ENCODE measurements around the gene BTLA.

BTLA gene

GRCh38 chr3:112481302-112481721 lies 18.0 kb downstream of the BTLA start:
- Histone ChIP-seq H4K20me1 (ENCODE audit: insufficient read depth, low read length) (no peaks in the 10 kb centered on the region), H3K79me2 (ENCODE audit: low read length) (no peaks in the 10 kb centered on the region), H3K4me1 (ENCODE audit: low read length) (peaks cover 26% of the 10 kb centered on the region), H3K9me3 (replicated peaks; ENCODE audit: insufficient read depth, low read length) (no peaks in the 10 kb centered on the region), H3K9ac (ENCODE audit: low read length) (no peak overlapping the region), H2AFZ (ENCODE audit: low read length) (no peak overlapping the region), H3K4me3 (ENCODE audit: low read length) (no peak overlapping the region), H3K27ac (ENCODE audit: low read length) (no peak overlapping the region), H3K9me2 (replicated peaks; ENCODE audit: insufficient read depth, low read length) (no peaks in the 10 kb centered on the region), H3K36me3 (replicated peaks; ENCODE audit: insufficient read depth, low read length) (no peaks in the 10 kb centered on the region), H3K27me3 (replicated peaks; ENCODE audit: insufficient read depth, low read length) (no peaks in the 10 kb centered on the region), H3K4me2 (ENCODE audit: low read depth, low read length) (no peak overlapping the region), H3F3A (ENCODE audit: insufficient read depth, low read length) (peaks cover 12% of the 10 kb centered on the region)
- no peak for DNase-seq
- no peak for TF ChIP-seq EZH2phosphoT487 (IDR thresholded peaks at IDR 0.05; ENCODE audit: low read length)
- no peak for TF ChIP-seq EZH2 (optimal IDR thresholded peaks at IDR 0.05; ENCODE audit: low read depth, low read length)
- TF ChIP-seq CTCF (IDR thresholded peaks at IDR 0.05; ENCODE audit: low read length), result no peak

- H3K9me2 ChIP-seq (replicated peaks; ENCODE audit: insufficient read depth, low read length), result no peaks in the 10 kb centered on the region
- no peaks in the 10 kb centered on the region for H3K79me2 ChIP-seq (ENCODE audit: low read length)
- no peaks in the 10 kb centered on the region for H4K20me1 ChIP-seq (ENCODE audit: insufficient read depth, low read length)
- H3K9me3 ChIP-seq (replicated peaks; ENCODE audit: insufficient read depth, low read length), result no peaks in the 10 kb centered on the region
- H3K9ac ChIP-seq (ENCODE audit: low read length), result no peak overlapping the region
- no peak overlapping the region for H3K27ac ChIP-seq (ENCODE audit: low read length)
- H3K4me3 ChIP-seq (ENCODE audit: low read length), result no peak overlapping the region
- H3F3A ChIP-seq (ENCODE audit: insufficient read depth, low read length), result peaks cover 10% of the 10 kb centered on the region
- no peak overlapping the region for H2AFZ ChIP-seq (ENCODE audit: low read length)
- DNase-seq, result no peak
- no peak for TF ChIP-seq CTCF (IDR thresholded peaks at IDR 0.05; ENCODE audit: low read length)
- TF ChIP-seq EZH2 (optimal IDR thresholded peaks at IDR 0.05; ENCODE audit: low read depth, low read length), result no peak
- no peak for TF ChIP-seq EZH2phosphoT487 (IDR thresholded peaks at IDR 0.05; ENCODE audit: low read length)
- peaks cover 26% of the 10 kb centered on the region for H3K4me1 ChIP-seq (ENCODE audit: low read length)
- H3K4me2 ChIP-seq (ENCODE audit: low read depth, low read length), result no peak overlapping the region
- no peaks in the 10 kb centered on the region for H3K27me3 ChIP-seq (replicated peaks; ENCODE audit: insufficient read depth, low read length)
- H3K36me3 ChIP-seq (replicated peaks; ENCODE audit: insufficient read depth, low read length), result no peaks in the 10 kb centered on the region
Observed at GRCh38 chr3:112477891-112478290, 21.4 kb downstream of the BTLA start.

GRCh38 chr3:112476346-112476745 lies 22.9 kb downstream of the BTLA start:
- no peak overlapping the region for H3K4me2 ChIP-seq (ENCODE audit: low read depth, low read length)
- no peaks in the 10 kb centered on the region for H3K27me3 ChIP-seq (replicated peaks; ENCODE audit: insufficient read depth, low read length)
- H3K9me2 ChIP-seq (replicated peaks; ENCODE audit: insufficient read depth, low read length), result no peaks in the 10 kb centered on the region
- TF ChIP-seq EZH2 (optimal IDR thresholded peaks at IDR 0.05; ENCODE audit: low read depth, low read length), result no peak
- TF ChIP-seq CTCF (IDR thresholded peaks at IDR 0.05; ENCODE audit: low read length), result no peak
- TF ChIP-seq EZH2phosphoT487 (IDR thresholded peaks at IDR 0.05; ENCODE audit: low read length), result no peak
- peaks cover 11% of the 10 kb centered on the region for H3K4me1 ChIP-seq (ENCODE audit: low read length)
- H3K4me3 ChIP-seq (ENCODE audit: low read length), result no peak overlapping the region
- H4K20me1 ChIP-seq (ENCODE audit: insufficient read depth, low read length), result no peaks in the 10 kb centered on the region
- H3F3A ChIP-seq (ENCODE audit: insufficient read depth, low read length), result no peaks in the 10 kb centered on the region
- no peak overlapping the region for H2AFZ ChIP-seq (ENCODE audit: low read length)
- no peak for DNase-seq
- no peak overlapping the region for H3K9ac ChIP-seq (ENCODE audit: low read length)
- no peaks in the 10 kb centered on the region for H3K9me3 ChIP-seq (replicated peaks; ENCODE audit: insufficient read depth, low read length)
- H3K27ac ChIP-seq (ENCODE audit: low read length), result no peak overlapping the region
- H3K36me3 ChIP-seq (replicated peaks; ENCODE audit: insufficient read depth, low read length), result no peaks in the 10 kb centered on the region
- H3K79me2 ChIP-seq (ENCODE audit: low read length), result no peaks in the 10 kb centered on the region
